ENCODE data around the gene HHLA2.
A peak's percentile ranks its signal among the peaks of the same experiment; 100 is the strongest.
"Not testable (repeated sequence)": the region's sequence is repeated elsewhere in the genome, so short reads cannot be mapped to it uniquely, and the experiment has no call there.

Gene HHLA2

GRCh38 chr3:108296239-108296638, at the start of gene HHLA2:
HHLA2 (plus strand) TSS chr3:108296548; CDS start chr3:108351814, 55,266 bp downstream.
- no peak for DNase-seq

- no peak for DNase-seq
These were observed 45.7 kb upstream of the HHLA2 start for GRCh38 chr3:108250626-108251025.

GRCh38 chr3:108251265-108251664, 45.1 kb upstream of the HHLA2 start:
- DNase-seq, result no peak

GRCh38 chr3:108251844-108252243, 44.5 kb upstream of the HHLA2 start:
- no peak for DNase-seq

- no peak for DNase-seq
These were observed 41.2 kb upstream of the HHLA2 start for GRCh38 chr3:108255131-108255530.

- not testable (repeated sequence) for DNase-seq
These were observed 31.6 kb upstream of the HHLA2 start for GRCh38 chr3:108264534-108265298.

GRCh38 chr3:108268235-108268634, 28.1 kb upstream of the HHLA2 start:
- DNase-seq, result not testable (repeated sequence)

- DNase-seq, result no peak
These were observed 24.7 kb upstream of the HHLA2 start for GRCh38 chr3:108271626-108272025.

- not testable (repeated sequence) for DNase-seq
These were observed 17.3 kb upstream of the HHLA2 start for GRCh38 chr3:108279066-108279465.

- DNase-seq, result no peak
These were observed 15.9 kb upstream of the HHLA2 start for GRCh38 chr3:108280476-108280875.

- DNase-seq, result no peak
These were observed 14.7 kb upstream of the HHLA2 start for GRCh38 chr3:108281670-108282069.

GRCh38 chr3:108283006-108283405, 13.3 kb upstream of the HHLA2 start:
- DNase-seq, result no peak

GRCh38 chr3:108283989-108284388, 12.4 kb upstream of the HHLA2 start:
- no peak for DNase-seq

GRCh38 chr3:108285176-108285575, 11.2 kb upstream of the HHLA2 start:
- DNase-seq, result no peak

GRCh38 chr3:108287146-108287545, 9.2 kb upstream of the HHLA2 start:
- no peak for DNase-seq

- not testable (repeated sequence) for DNase-seq
These were observed 8.2 kb upstream of the HHLA2 start for GRCh38 chr3:108288193-108288592.

- no peak for DNase-seq
These were observed 7.2 kb upstream of the HHLA2 start for GRCh38 chr3:108289159-108289558.

GRCh38 chr3:108292450-108292849, 3.9 kb upstream of the HHLA2 start:
- DNase-seq, result no peak

GRCh38 chr3:108292905-108293328, 3.4 kb upstream of the HHLA2 start:
- no peak for DNase-seq

- no peak for DNase-seq
These were observed 2.5 kb upstream of the HHLA2 start for GRCh38 chr3:108293858-108294257.

GRCh38 chr3:108295421-108296175, 750 bp upstream of the HHLA2 start:
- DNase-seq, result peak; percentile 20

- DNase-seq, result no peak
These were observed 1.3 kb downstream of the HHLA2 start for GRCh38 chr3:108297647-108298046.

- DNase-seq, result no peak
These were observed 1.7 kb downstream of the HHLA2 start for GRCh38 chr3:108298056-108298455.
